Measurements from ENCODE around the gene FLNA. TPM values are rescaled to one million over a fixed set of nuclear protein-coding genes. Genes with fewer than 3 reads are reported as not detected.

FLNA gene
- total RNA-seq, 1 donor = 1,365 TPM

- DNase-seq (ENCODE audit: low read depth) = no peak
- TF ChIP-seq, protein P1, sequence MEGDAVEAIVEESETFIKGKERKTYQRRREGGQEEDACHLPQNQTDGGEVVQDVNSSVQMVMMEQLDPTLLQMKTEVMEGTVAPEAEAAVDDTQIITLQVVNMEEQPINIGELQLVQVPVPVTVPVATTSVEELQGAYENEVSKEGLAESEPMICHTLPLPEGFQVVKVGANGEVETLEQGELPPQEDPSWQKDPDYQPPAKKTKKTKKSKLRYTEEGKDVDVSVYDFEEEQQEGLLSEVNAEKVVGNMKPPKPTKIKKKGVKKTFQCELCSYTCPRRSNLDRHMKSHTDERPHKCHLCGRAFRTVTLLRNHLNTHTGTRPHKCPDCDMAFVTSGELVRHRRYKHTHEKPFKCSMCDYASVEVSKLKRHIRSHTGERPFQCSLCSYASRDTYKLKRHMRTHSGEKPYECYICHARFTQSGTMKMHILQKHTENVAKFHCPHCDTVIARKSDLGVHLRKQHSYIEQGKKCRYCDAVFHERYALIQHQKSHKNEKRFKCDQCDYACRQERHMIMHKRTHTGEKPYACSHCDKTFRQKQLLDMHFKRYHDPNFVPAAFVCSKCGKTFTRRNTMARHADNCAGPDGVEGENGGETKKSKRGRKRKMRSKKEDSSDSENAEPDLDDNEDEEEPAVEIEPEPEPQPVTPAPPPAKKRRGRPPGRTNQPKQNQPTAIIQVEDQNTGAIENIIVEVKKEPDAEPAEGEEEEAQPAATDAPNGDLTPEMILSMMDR (IDR thresholded peaks at IDR 0.05; ENCODE audit: insufficient read depth, low read length) = no peak
- no peak overlapping the region for H3K4me3 ChIP-seq (ENCODE audit: low read depth, low read length)
Measured at GRCh38 chrX:154356596-154356995, 17.8 kb downstream of the FLNA start.

- TF ChIP-seq, protein P1 (IDR thresholded peaks at IDR 0.05; ENCODE audit: insufficient read depth, low read length) = no peak
- no peak overlapping the region for H3K4me3 ChIP-seq (ENCODE audit: low read depth, low read length)
- DNase-seq (ENCODE audit: low read depth) = no peak
Measured at GRCh38 chrX:154355776-154356140, 18.7 kb downstream of the FLNA start.

DNA sequence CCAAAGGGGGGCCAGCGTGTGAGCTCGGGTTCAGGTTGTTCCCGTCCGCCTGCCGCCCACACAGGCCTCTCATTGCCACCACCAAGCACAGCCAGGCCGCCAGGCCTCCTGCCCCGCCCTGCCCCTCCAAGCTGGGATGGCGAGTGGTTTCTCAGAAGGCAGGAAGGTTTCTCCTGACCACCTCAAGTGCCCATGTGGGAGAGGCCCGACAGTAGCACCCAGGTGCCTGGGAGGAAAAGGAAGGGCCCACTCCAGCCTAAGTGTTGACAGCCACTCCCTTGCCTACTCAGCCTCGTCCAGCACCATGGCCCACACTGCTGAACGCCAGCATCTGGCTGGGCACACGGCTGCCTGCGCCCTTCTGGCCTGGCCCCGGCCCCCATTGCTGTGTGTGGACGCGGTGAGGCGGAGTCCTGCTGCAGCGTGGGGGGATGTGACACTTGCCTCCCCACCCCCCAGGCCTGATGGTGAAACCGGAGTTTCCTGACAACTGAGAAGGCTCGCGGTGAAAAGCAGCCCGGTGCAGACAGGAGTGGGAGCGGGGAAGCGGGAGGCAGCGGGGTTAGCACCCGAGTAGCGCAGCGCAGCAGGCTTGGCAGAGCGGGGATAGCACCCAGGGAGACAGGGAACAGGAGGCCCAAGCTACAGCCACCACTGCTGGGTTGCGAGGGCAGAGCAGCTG is 19.2 kb downstream of the FLNA start:
- no peak for DNase-seq (ENCODE audit: low read depth)
- TF ChIP-seq, protein P1 (IDR thresholded peaks at IDR 0.05; ENCODE audit: insufficient read depth, low read length) = no peak
- H3K4me3 ChIP-seq (ENCODE audit: low read depth, low read length) = no peak overlapping the region

DNA sequence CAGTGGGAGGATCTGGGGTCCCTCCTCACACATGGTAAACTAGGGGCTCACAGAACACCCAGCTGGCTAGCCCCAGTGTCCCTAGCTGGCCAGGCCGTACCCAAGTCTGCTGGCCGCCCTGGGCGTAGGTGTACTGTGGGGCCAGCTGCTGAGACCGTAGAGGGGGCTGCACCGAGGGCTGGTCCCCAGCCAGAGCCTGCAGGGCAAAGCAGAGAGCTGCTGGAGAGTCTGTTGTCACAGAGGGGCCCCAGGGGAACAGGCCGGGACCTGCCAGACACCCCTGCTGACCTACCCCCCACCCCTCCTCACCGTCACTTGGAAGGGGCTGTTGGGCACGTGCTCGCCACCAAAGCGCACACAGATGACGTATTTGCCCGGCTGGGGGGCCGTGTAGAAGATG is 19.9 kb downstream of the FLNA start:
- H3K4me3 ChIP-seq (ENCODE audit: low read depth, low read length) = no peak overlapping the region
- TF ChIP-seq, protein P1 (IDR thresholded peaks at IDR 0.05; ENCODE audit: insufficient read depth, low read length) = no peak
- no peak for DNase-seq (ENCODE audit: low read depth)

DNA sequence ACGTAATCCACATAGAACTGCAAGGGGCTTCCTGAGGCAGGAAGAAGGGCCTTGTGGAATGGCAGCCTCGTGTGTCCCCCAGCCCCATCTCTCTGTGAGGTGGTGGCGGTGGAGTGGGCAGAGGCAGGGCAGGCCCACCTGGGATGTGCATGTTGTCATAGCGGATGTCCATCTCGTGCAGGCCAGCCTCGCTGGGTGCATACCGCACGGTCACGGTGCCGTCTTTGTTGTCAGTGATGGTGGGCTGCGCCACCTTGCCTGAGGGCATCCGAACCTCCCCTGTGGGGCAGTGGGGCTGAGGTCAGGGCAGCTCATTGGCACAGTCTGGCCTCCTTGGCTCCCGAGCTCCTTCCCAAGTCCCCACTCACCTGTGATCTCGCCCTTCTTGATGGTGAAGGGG is 20.4 kb downstream of the FLNA start:
- TF ChIP-seq, protein P1 (IDR thresholded peaks at IDR 0.05; ENCODE audit: insufficient read depth, low read length) = no peak
- H3K4me3 ChIP-seq (ENCODE audit: low read depth, low read length) = no peak overlapping the region
- no peak for DNase-seq (ENCODE audit: low read depth)

DNA sequence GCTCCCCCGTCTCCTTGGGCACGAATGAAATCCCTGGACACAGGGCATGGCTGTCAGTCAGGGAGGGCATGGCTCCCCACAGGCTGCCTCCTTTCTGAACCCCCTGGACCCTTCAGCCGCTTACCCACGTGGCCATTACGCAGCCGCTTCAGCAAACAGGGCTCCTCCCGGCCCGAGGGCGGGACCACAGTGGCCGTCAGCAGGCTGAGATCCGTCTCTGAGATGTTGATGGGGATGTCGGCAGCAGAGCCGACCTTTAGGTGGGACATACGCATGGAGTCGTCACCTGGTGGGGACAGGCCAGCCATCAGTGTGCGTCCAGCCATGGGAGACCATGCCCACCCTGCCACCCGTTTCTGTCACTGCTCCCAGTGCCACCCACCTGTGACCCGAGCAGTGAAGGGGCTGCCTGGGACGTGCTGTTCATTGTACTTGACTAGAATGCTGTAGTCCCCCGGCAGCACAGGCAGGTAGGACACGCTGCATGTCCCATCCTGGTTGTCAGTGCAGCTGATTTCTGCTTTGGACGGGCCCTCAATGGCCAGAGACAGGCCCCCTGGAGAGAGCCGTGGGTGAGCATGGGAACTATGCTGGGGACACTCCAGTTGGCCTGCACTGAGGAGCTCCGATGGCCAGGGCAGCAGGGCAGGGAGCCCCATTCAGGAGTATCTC is 21.1 kb downstream of the FLNA start:
- TF ChIP-seq, protein P1 (IDR thresholded peaks at IDR 0.05; ENCODE audit: insufficient read depth, low read length) = no peak
- H3K4me3 ChIP-seq (ENCODE audit: low read depth, low read length) = no peak overlapping the region

More for the DNA sequence above, 21.1 kb downstream of the FLNA start:
- no peak for DNase-seq (ENCODE audit: low read depth)

Measured in fibroblast of the aortic adventitia (primary cell).